Measurements from ENCODE around the gene DEDD.

DNA sequence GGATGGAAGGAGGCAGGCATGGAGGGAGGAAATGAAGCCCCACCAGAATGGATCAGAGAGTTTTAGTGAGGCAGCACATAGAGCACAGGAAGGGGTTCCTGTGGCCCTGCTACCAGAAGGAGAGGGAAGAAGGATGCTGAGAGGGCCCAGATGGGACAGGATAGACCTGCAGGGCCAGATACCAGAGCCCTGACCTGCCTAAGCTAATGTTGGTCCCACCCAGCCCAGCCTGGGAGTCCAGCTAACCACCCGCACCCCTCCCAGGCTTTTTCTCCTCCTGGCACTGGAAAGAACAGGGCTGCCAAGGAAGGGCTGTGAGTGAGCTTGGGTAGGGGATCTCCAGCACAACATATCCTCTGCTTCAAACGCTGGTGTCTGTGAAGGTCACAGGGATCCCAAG is 50.0 kb downstream of the DEDD start:
- TF ChIP-seq FOXM1 (IDR thresholded peaks at IDR 0.05; ENCODE audit: borderline replicate concordance) (no peak), SP1 (IDR thresholded peaks at IDR 0.05) (no peak), NFRKB (IDR thresholded peaks at IDR 0.05) (no peak), LEF1 (IDR thresholded peaks at IDR 0.05; ENCODE audit: borderline replicate concordance) (no peak), FOXK2 (IDR thresholded peaks at IDR 0.05) (no peak), SUZ12 (IDR thresholded peaks at IDR 0.05) (no peak), ELF4 (IDR thresholded peaks at IDR 0.05) (no peak), CTBP1 (IDR thresholded peaks at IDR 0.05; ENCODE audit: borderline replicate concordance) (no peak), FOXA1 (IDR thresholded peaks at IDR 0.05) (no peak), BHLHE40 (IDR thresholded peaks at IDR 0.05; ENCODE audit: borderline replicate concordance) (no peak), PKNOX1 (IDR thresholded peaks at IDR 0.05) (no peak), ZNF384 (IDR thresholded peaks at IDR 0.05) (no peak), TARDBP (IDR thresholded peaks at IDR 0.05) (no peak), HDGF (IDR thresholded peaks at IDR 0.05; ENCODE audit: borderline replicate concordance) (no peak)
